SK-N-MC (cell line): Measurements from ENCODE around the gene KLHL26.
A peak's percentile ranks its signal among the peaks of the same experiment; 100 is the strongest.

Source experiments
- DNase-seq: peaks from one replicate; pipeline ENCODE4 v3.0.0-alpha.2; 2011; ENCODE audit warnings: low read depth, low spot score
- H3K27ac ChIP-seq: fragments of 200-600 bp; sonication (generic); 2 replicates; pipeline ENCODE4 v1.5.1; 2016; ENCODE audit warnings: mixed run types
- H3K36me3 ChIP-seq: fragments of 200-600 bp; sonication (generic); 2 replicates; pipeline ENCODE4 v1.6.1; 2017; ENCODE audit warnings: antibody characterized with exemption, low read length, mixed read lengths; ENCODE audit not compliant: insufficient read depth
- H3K4me3 ChIP-seq: fragments of 200-600 bp; sonication (generic); 2 replicates; pipeline ENCODE4 v1.5.1; 2016
- H3K9ac ChIP-seq: fragments of 200-600 bp; sonication (generic); 2 replicates; pipeline ENCODE4 v1.8.0; 2017; ENCODE audit warnings: mixed run types, mixed read lengths; ENCODE audit not compliant: insufficient read length
- H3K9me3 ChIP-seq: fragments of 200-600 bp; sonication (generic); 2 replicates; pipeline ENCODE4 v1.6.1; 2017; ENCODE audit warnings: low read depth, mild to moderate bottlenecking, antibody characterized with exemption, low read length, moderate library complexity, mixed read lengths
- EZH2 ChIP-seq: fragments of 200-600 bp; sonication (generic); IDR thresholded peaks from one replicate; pipeline ENCODE4 v1.6.1; 2017; ENCODE audit warnings: antibody characterized with exemption
- FOXP2 ChIP-seq: optimal IDR thresholded peaks from 2 replicates; pipeline ENCODE3; 2011; ENCODE audit warnings: mild to moderate bottlenecking, moderate library complexity; ENCODE audit not compliant: insufficient read depth; ENCODE audit errors: extremely low read length, control extremely low read depth
- POLR2AphosphoS5 ChIP-seq: IDR thresholded peaks from 2 replicates; pipeline ENCODE4 v1.6.1; 2012; ENCODE audit warnings: mild to moderate bottlenecking, low read depth, low read length, borderline replicate concordance

The KLHL26 gene

DNA sequence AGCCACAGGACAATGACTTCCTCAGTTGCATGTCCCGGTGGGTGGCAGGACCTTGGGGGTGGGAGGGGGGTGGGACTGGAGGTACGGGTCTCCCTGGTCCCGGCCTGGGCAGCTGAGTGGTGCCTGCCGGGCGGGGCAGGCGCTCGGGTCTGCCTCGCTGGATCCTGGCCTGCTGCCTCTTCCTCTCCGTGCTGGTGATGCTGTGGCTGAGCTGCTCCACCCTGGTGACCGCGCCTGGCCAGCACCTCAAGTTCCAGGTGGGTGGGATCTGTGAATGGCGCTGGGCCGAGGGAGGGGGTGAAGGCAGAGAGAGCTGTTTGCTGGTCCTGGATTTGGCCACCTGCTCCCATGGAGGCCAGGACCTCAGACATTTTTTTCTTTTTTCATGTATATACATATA lies 18.6 kb upstream of the KLHL26 start:
- H3K36me3 ChIP-seq: no peaks in the 10 kb centered on the region
- no peak overlapping the region for H3K4me3 ChIP-seq
- no peak overlapping the region for H3K9ac ChIP-seq
- no peak overlapping the region for H3K27ac ChIP-seq
- TF ChIP-seq FOXP2: no peak
- TF ChIP-seq EZH2: no peak
- TF ChIP-seq POLR2AphosphoS5: no peak
- no peak for DNase-seq
- H3K9me3 ChIP-seq: no peaks in the 10 kb centered on the region

DNA sequence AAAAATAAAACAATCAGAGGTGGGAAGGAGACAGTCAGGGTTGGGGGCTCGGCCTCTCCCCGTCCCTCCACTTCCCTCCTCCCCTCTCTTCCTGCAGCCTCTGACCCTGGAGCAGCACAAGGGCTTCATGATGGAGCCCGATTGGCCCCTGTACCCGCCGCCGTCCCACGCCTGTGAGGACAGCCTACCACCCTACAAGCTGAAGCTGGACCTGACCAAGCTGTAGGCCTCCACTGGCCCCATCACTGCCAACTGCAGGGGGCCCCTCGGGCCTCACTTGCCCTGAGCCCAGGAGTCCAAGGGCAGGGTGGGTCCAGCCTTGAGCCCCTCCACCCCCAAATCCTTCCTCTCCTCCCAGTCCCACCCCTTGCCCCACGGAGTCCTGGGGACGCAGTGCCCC lies 16.5 kb upstream of the KLHL26 start:
- Histone ChIP-seq H3K4me3 (no peak overlapping the region), H3K36me3 (no peaks in the 10 kb centered on the region)
- TF ChIP-seq FOXP2: no peak
- TF ChIP-seq POLR2AphosphoS5: no peak

GRCh38 chr19:18620902-18621301 lies 15.9 kb upstream of the KLHL26 start:
- Histone ChIP-seq H3K36me3 (no peaks in the 10 kb centered on the region), H3K9me3 (no peaks in the 10 kb centered on the region), H3K27ac (no peak overlapping the region), H3K4me3 (no peak overlapping the region), H3K9ac (no peak overlapping the region)
- no peak for TF ChIP-seq POLR2AphosphoS5
- TF ChIP-seq EZH2: no peak
- TF ChIP-seq FOXP2: no peak
- DNase-seq: no peak

More for the DNA sequence above, 16.5 kb upstream of the KLHL26 start:
- H3K9me3 ChIP-seq: no peaks in the 10 kb centered on the region
- no peak overlapping the region for H3K27ac ChIP-seq
- H3K9ac ChIP-seq: no peak overlapping the region
- DNase-seq: no peak

DNA sequence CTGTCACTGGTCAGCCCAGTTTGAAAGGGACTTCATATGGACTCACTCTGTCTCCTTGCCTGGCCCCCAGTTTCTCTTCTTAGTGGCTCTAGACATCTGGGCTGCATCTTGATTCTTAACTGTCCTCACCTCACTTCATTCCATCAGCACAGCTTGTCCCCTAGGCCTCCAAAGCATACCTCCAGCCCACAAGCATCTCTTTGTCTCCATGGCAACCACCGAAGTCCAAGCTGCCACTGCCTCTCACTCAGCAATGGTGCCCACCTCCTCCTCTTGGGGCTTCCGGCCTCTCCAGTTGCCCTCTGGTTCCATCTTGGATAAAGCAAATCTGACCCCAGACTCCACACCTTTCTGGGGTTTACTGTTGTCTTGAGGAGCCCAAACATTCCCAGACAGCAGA lies 9.9 kb upstream of the KLHL26 start:
- H3K27ac ChIP-seq: no peak overlapping the region
- TF ChIP-seq FOXP2 (no peak), POLR2AphosphoS5 (no peak)
- H3K36me3 ChIP-seq: no peaks in the 10 kb centered on the region
- no peak overlapping the region for H3K4me3 ChIP-seq
- DNase-seq: no peak
- no peak overlapping the region for H3K9ac ChIP-seq
- no peaks in the 10 kb centered on the region for H3K9me3 ChIP-seq

GRCh38 chr19:18629166-18630088 lies 7.4 kb upstream of the KLHL26 start:
- Histone ChIP-seq H3K4me3 (no peak overlapping the region), H3K9ac (no peak overlapping the region), H3K27ac (no peak overlapping the region), H3K9me3 (no peaks in the 10 kb centered on the region), H3K36me3 (no peaks in the 10 kb centered on the region)
- no peak for DNase-seq
- TF ChIP-seq EZH2: no peak
- TF ChIP-seq POLR2AphosphoS5: no peak
- no peak for TF ChIP-seq FOXP2

DNA sequence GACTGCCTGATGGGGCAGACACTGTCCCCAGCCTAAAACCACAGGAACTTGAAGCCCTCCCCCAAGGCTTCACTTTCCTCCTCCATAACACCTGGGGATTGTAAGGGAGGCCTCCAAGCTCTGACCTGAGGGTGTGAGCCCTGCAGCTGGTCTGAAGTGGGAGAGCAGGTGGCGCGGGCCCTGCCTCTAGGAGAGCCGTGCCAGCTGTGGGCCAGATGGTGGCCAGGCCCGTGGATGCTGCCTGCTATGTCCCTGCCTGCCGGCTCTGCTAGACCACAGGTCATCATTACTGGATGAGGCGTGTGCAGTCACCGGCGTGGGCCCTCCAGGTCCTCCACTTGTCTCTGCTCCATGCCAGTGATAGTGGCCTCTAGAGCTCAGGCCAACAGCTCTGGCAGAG lies 3.5 kb upstream of the KLHL26 start:
- H3K36me3 ChIP-seq: no peaks in the 10 kb centered on the region
- H3K4me3 ChIP-seq: no peak overlapping the region
- no peak overlapping the region for H3K9ac ChIP-seq
- DNase-seq: no peak
- no peak overlapping the region for H3K27ac ChIP-seq
- H3K9me3 ChIP-seq: no peaks in the 10 kb centered on the region
- TF ChIP-seq POLR2AphosphoS5: no peak
- no peak for TF ChIP-seq FOXP2
- no peak for TF ChIP-seq EZH2

- Histone ChIP-seq H3K27ac (no peak overlapping the region), H3K9me3 (no peaks in the 10 kb centered on the region), H3K36me3 (no peaks in the 10 kb centered on the region), H3K9ac (no peak overlapping the region), H3K4me3 (no peak overlapping the region)
- TF ChIP-seq EZH2 (no peak), POLR2AphosphoS5 (no peak), FOXP2 (no peak)
- DNase-seq: no peak
These were observed 2.1 kb upstream of the KLHL26 start for GRCh38 chr19:18634612-18635297.

- TF ChIP-seq EZH2 (no peak), POLR2AphosphoS5 (no peak), FOXP2 (no peak)
- no peaks in the 10 kb centered on the region for H3K9me3 ChIP-seq
- no peak overlapping the region for H3K9ac ChIP-seq
- no peaks in the 10 kb centered on the region for H3K36me3 ChIP-seq
- peak overlapping the region; percentile 26; the same call in 1 of the 2 replicates for H3K4me3 ChIP-seq
- no peak for DNase-seq
- no peak overlapping the region for H3K27ac ChIP-seq
These were observed 1.0 kb upstream of the KLHL26 start for GRCh38 chr19:18635831-18636182.
